ENCODE results near the gene TTLL7. TPM values are rescaled to one million over a fixed set of nuclear protein-coding genes. Genes with fewer than 3 reads are reported as not detected.
A peak's percentile ranks its signal among the peaks of the same experiment; 100 is the strongest.

The TTLL7 gene
- total RNA-seq, 2 donors from 2014 or later: 3.4 to 3.7 TPM

DNA sequence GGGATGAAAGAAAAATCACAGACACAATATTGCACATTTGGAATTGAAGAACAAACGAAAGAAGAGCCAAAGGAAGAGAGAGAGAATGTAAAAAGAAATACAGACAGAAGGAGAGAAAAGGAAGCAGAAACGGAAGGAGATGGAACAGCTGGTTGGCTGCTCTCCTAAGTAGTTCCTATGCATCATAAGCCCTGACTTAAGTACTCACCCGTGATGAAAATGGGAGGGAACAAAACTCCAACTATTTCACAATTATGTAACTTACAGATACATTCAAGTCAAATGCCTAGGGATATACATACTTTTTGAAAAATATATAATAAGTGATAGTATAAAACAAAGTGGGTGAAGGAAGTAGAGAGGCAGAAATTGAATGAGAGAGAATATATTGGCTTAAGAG is 88.5 kb downstream of the TTLL7 start:
- Histone ChIP-seq H3K9ac (ENCODE audit: extremely low read depth, low read length, poor library complexity, severe bottlenecking) (no peak overlapping the region), H3K36me3 (ENCODE audit: control insufficient read depth, insufficient read depth, low read length) (no peaks in the 10 kb centered on the region), H3K27ac (ENCODE audit: low read depth, low read length) (no peak overlapping the region), H3K9me3 (ENCODE audit: control insufficient read depth, low read length) (no peaks in the 10 kb centered on the region), H3K4me1 (ENCODE audit: control insufficient read depth, insufficient read depth, low read length) (no peaks in the 10 kb centered on the region), H3K4me3 (ENCODE audit: low read length) (no peak overlapping the region), H3K27me3 (ENCODE audit: control insufficient read depth, insufficient read depth, low read length, poor library complexity, severe bottlenecking) (no peaks in the 10 kb centered on the region)
- Mint-ChIP-seq H3K27me3 (ENCODE audit: insufficient read depth) (peaks cover 4% of the 10 kb centered on the region), H3K36me3 (ENCODE audit: low read depth) (no peaks in the 10 kb centered on the region), H3K9me3 (peaks cover 5% of the 10 kb centered on the region), H3K4me3 (no peak overlapping the region), H3K27ac (no peak overlapping the region), H3K4me1 (no peaks in the 10 kb centered on the region)
- WGBS, 2 experiments (ENCODE audit: insufficient coverage in 1 of 2, insufficient read length in 1 of 2): 86 to 100% methylated on average over 1 to 3 of the region's 3 CpGs
- no peak for DNase-seq
- TF ChIP-seq, protein P1, sequence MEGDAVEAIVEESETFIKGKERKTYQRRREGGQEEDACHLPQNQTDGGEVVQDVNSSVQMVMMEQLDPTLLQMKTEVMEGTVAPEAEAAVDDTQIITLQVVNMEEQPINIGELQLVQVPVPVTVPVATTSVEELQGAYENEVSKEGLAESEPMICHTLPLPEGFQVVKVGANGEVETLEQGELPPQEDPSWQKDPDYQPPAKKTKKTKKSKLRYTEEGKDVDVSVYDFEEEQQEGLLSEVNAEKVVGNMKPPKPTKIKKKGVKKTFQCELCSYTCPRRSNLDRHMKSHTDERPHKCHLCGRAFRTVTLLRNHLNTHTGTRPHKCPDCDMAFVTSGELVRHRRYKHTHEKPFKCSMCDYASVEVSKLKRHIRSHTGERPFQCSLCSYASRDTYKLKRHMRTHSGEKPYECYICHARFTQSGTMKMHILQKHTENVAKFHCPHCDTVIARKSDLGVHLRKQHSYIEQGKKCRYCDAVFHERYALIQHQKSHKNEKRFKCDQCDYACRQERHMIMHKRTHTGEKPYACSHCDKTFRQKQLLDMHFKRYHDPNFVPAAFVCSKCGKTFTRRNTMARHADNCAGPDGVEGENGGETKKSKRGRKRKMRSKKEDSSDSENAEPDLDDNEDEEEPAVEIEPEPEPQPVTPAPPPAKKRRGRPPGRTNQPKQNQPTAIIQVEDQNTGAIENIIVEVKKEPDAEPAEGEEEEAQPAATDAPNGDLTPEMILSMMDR (conservative IDR thresholded peaks at IDR 0.05): no peak

DNA sequence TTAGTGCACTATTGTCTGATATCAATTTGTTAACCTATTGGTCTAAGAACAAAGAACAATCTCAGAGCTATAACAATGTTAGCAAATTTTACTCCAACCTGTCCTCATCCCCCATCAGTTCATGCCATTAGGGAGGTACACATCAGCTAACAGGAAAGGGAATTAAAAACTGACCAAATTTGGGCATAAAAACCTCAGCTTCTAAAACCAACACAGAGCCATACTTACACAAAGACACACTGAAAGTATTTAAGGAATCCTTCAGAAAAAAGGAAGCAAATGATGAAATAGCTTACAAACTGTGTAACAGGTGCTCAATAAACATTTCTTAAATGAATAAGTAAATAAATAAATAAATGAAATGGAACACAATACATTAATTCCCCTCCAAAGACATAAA is 89.2 kb downstream of the TTLL7 start:
- H3K27ac Mint-ChIP-seq: no peak overlapping the region
- no peaks in the 10 kb centered on the region for H3K4me1 Mint-ChIP-seq
- no peak overlapping the region for H3K4me3 ChIP-seq (ENCODE audit: low read length)
- H3K27me3 ChIP-seq (ENCODE audit: control insufficient read depth, insufficient read depth, low read length, poor library complexity, severe bottlenecking): no peaks in the 10 kb centered on the region
- H3K36me3 ChIP-seq (ENCODE audit: control insufficient read depth, insufficient read depth, low read length): no peaks in the 10 kb centered on the region
- H3K9me3 ChIP-seq (ENCODE audit: control insufficient read depth, low read length): no peaks in the 10 kb centered on the region
- H3K4me3 Mint-ChIP-seq: no peak overlapping the region
- H3K4me1 ChIP-seq (ENCODE audit: control insufficient read depth, insufficient read depth, low read length): no peaks in the 10 kb centered on the region
- TF ChIP-seq, protein P1 (conservative IDR thresholded peaks at IDR 0.05): no peak
- no peaks in the 10 kb centered on the region for H3K36me3 Mint-ChIP-seq (ENCODE audit: low read depth)
- no peak for DNase-seq
- peaks cover 4% of the 10 kb centered on the region for H3K27me3 Mint-ChIP-seq (ENCODE audit: insufficient read depth)
- H3K9me3 Mint-ChIP-seq: peaks cover under 1% of the 10 kb centered on the region
- H3K27ac ChIP-seq (ENCODE audit: low read depth, low read length): no peak overlapping the region
- no peak overlapping the region for H3K9ac ChIP-seq (ENCODE audit: extremely low read depth, low read length, poor library complexity, severe bottlenecking)

DNA sequence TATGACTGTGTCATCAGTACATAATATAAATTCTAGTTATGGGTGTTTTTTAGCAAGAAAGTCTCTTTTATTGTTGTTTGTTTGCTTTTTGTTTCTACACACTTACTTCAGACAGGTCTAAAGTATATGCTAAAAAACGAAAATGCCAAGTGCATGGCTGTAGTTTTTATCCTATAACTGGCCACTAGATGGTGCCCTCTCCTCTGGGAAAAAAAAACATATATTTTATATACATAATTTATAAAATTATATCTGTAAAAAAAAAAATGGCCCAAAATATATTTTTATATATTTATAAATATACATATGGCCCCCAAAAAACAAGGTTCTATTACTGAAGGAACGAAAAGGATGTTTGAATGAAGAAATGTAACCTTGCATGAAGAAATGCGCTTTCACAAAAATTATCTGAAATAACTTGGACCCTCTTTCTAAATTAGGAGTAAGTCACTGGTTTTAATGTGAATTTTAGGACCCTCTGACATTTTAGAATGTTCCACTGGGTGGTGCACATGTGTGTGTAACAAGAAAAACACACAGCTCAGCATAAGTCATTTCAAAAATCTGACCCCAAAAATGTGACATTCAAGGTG is 93.5 kb downstream of the TTLL7 start:
- TF ChIP-seq, protein P1 (conservative IDR thresholded peaks at IDR 0.05): peak; percentile 87
- Histone ChIP-seq H3K4me3 (ENCODE audit: low read length) (no peak overlapping the region), H3K27ac (ENCODE audit: low read depth, low read length) (no peak overlapping the region), H3K36me3 (ENCODE audit: control insufficient read depth, insufficient read depth, low read length) (no peaks in the 10 kb centered on the region), H3K27me3 (ENCODE audit: control insufficient read depth, insufficient read depth, low read length, poor library complexity, severe bottlenecking) (no peaks in the 10 kb centered on the region), H3K4me1 (ENCODE audit: control insufficient read depth, insufficient read depth, low read length) (no peaks in the 10 kb centered on the region), H3K9me3 (ENCODE audit: control insufficient read depth, low read length) (no peaks in the 10 kb centered on the region), H3K9ac (ENCODE audit: extremely low read depth, low read length, poor library complexity, severe bottlenecking) (no peak overlapping the region)
- H3K27ac Mint-ChIP-seq: no peak overlapping the region
- 50% methylated on average over 3 of the region's 3 CpGs; no CpG with 5 or more reads in 1 of the 2 experiments for WGBS, 2 experiments (ENCODE audit: insufficient coverage in 1 of 2, insufficient read length in 1 of 2)
- no peaks in the 10 kb centered on the region for H3K36me3 Mint-ChIP-seq (ENCODE audit: low read depth)
- peaks cover 4% of the 10 kb centered on the region for H3K27me3 Mint-ChIP-seq (ENCODE audit: insufficient read depth)
- peaks cover 4% of the 10 kb centered on the region for H3K4me1 Mint-ChIP-seq
- no peak for DNase-seq
- no peak overlapping the region for H3K4me3 Mint-ChIP-seq
- no peaks in the 10 kb centered on the region for H3K9me3 Mint-ChIP-seq

All from endodermal cell (in vitro differentiated cells).